Chondrocyte (in vitro differentiated cells): ENCODE results near the gene PIGS. TPM values are rescaled to one million over a fixed set of nuclear protein-coding genes. Genes with fewer than 3 reads are reported as not detected.

ENCODE experiments used
- DNase-seq: peaks from one replicate; pipeline ENCODE4 v3.0.0; 2021; ENCODE audit warnings: mixed read lengths, low spot score
- H3K27ac Mint-ChIP-seq: one replicate; pipeline ENCODE4 v1.8.0; 2021; ENCODE audit warnings: mild to moderate bottlenecking, moderate library complexity, mixed read lengths; ENCODE audit not compliant: unreplicated experiment
- H3K27me3 Mint-ChIP-seq: 2 replicates; pipeline ENCODE4 v1.8.0; 2021; ENCODE audit warnings: low read depth, mixed read lengths
- H3K36me3 Mint-ChIP-seq: 2 replicates; pipeline ENCODE4 v1.8.0; 2021; ENCODE audit warnings: low read depth, mixed read lengths
- H3K4me1 Mint-ChIP-seq: 2 replicates; pipeline ENCODE4 v1.8.0; 2021; ENCODE audit warnings: low read depth, mild to moderate bottlenecking, mixed read lengths
- H3K4me3 Mint-ChIP-seq: one replicate; pipeline ENCODE4 v1.8.0; 2021; ENCODE audit warnings: mild to moderate bottlenecking, moderate library complexity, mixed read lengths; ENCODE audit not compliant: unreplicated experiment
- H3K9me3 Mint-ChIP-seq: 2 replicates; pipeline ENCODE4 v1.8.0; 2021; ENCODE audit warnings: low read depth, mixed read lengths
- CTCF ChIP-seq: fragments of 200-600 bp; sonication (generic); IDR thresholded peaks from 2 replicates; pipeline ENCODE4 v1.5.0; 2021; ENCODE audit warnings: antibody characterized with exemption, mild to moderate bottlenecking, moderate library complexity
- total RNA-seq: library from RNA; stranded (reverse); gene quantifications from 3 replicates; pipeline ENCODE4 v1.2.1, GENCODE V29; 2021

The PIGS gene
- total RNA-seq, 1 donor from 2014 or later, result 62.9 TPM

DNA sequence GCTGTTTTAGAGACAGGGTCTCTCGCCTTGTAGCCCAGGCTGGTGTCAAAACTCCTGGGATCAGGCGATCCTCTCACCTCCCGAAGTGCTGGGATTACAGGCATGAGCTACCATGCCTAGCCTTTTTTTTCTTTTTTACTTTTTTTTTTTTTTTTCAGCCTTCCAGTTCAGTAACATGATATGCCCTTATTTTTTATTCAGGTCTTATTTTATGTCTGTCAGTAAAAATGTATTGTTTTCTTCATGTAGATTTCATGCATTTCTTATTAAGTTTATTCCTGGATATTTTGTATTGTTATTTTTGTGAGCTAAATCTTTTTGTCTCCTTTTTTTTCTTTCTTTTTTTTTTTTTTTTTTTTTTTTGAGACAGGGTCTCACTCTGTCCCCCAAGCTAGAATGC, 67.9 kb downstream of the PIGS start:
- no peak for TF ChIP-seq CTCF
- peaks cover 28% of the 10 kb centered on the region for H3K27me3 Mint-ChIP-seq
- no peaks in the 10 kb centered on the region for H3K36me3 Mint-ChIP-seq
- no peaks in the 10 kb centered on the region for H3K4me1 Mint-ChIP-seq
- no peaks in the 10 kb centered on the region for H3K9me3 Mint-ChIP-seq
- H3K4me3 Mint-ChIP-seq, result no peak overlapping the region
- DNase-seq, result no peak
- H3K27ac Mint-ChIP-seq, result no peak overlapping the region

Other genes starting within 250 kb of the PIGS start
- 63.7 to 70.2 TPM (median 64.3 TPM) in 3 replicates for gene IFT20, start 236.1 kb downstream of the PIGS start, total RNA-seq
- 52.0 to 79.5 TPM (median 74.0 TPM) in 3 replicates for gene TNFAIP1, start 235.8 kb downstream of the PIGS start, total RNA-seq
- 70.1 to 70.8 TPM (median 70.4 TPM) in 3 replicates for gene POLDIP2, start 214.0 kb downstream of the PIGS start, total RNA-seq
- gene SEBOX, start 206.3 kb downstream of the PIGS start, total RNA-seq, result not detected in 3 replicates
- 0.31 to 0.55 TPM (median 0.41 TPM) in 3 replicates for gene VTN, start 201.2 kb downstream of the PIGS start, total RNA-seq
- gene SARM1, start 199.8 kb downstream of the PIGS start, total RNA-seq, result 22.2 to 24.1 TPM (median 23.0 TPM) in 3 replicates
- 12.7 to 13.2 TPM (median 13.0 TPM) in 3 replicates for gene SLC46A1, start 165.3 kb downstream of the PIGS start, total RNA-seq
- not detected in 3 replicates for gene SLC13A2, start 97.9 kb downstream of the PIGS start, total RNA-seq
- not detected in 3 replicates for gene FOXN1, start 65.2 kb downstream of the PIGS start, total RNA-seq
- gene UNC119, start 18.9 kb downstream of the PIGS start, total RNA-seq, result 19.8 to 24.9 TPM (median 24.1 TPM) in 3 replicates
- gene ALDOC, start 5.4 kb upstream of the PIGS start, total RNA-seq, result 3.9 to 9.5 TPM (median 8.0 TPM) in 3 replicates
- 10.3 to 20.3 TPM (median 12.9 TPM) in 3 replicates for gene SPAG5, start 27.5 kb upstream of the PIGS start, total RNA-seq
- 4.7 to 9.0 TPM (median 6.4 TPM) in 3 replicates for gene RSKR, start 42.7 kb upstream of the PIGS start, total RNA-seq
- 112 to 158 TPM (median 114 TPM) in 3 replicates for gene BLTP2, start 73.6 kb upstream of the PIGS start, total RNA-seq
- gene SDF2, start 90.4 kb upstream of the PIGS start, total RNA-seq, result 53.6 to 58.2 TPM (median 57.8 TPM) in 3 replicates
- gene SUPT6H, start 90.7 kb upstream of the PIGS start, total RNA-seq, result 63.5 to 81.5 TPM (median 63.9 TPM) in 3 replicates
- 1.4 to 2.3 TPM (median 2.0 TPM) in 3 replicates for gene PROCA1, start 140.4 kb upstream of the PIGS start, total RNA-seq
- 128 to 132 TPM (median 131 TPM) in 3 replicates for gene RAB34, start 146.3 kb upstream of the PIGS start, total RNA-seq
- 853 to 1,026 TPM (median 884 TPM) in 3 replicates for gene RPL23A, start 148.5 kb upstream of the PIGS start, total RNA-seq
- 12.4 to 12.9 TPM (median 12.6 TPM) in 3 replicates for gene TLCD1, start 154.7 kb upstream of the PIGS start, total RNA-seq
- gene NEK8, start 157.3 kb upstream of the PIGS start, total RNA-seq, result 5.3 to 6.1 TPM (median 5.5 TPM) in 3 replicates
- 68.0 to 76.3 TPM (median 73.3 TPM) in 3 replicates for gene TRAF4, start 172.5 kb upstream of the PIGS start, total RNA-seq